Activated naive CD4-positive, alpha-beta T cell treated with anti-CD3 and anti-CD28 coated beads, Interleukin-2, amount 50 U/mL, for 16 hours (primary cell): Measurements from ENCODE around the gene CLIP2.

Experiments
- DNase-seq: peaks from one replicate; pipeline ENCODE4 v3.0.0-alpha.2; 2020

CLIP2 gene

DNA sequence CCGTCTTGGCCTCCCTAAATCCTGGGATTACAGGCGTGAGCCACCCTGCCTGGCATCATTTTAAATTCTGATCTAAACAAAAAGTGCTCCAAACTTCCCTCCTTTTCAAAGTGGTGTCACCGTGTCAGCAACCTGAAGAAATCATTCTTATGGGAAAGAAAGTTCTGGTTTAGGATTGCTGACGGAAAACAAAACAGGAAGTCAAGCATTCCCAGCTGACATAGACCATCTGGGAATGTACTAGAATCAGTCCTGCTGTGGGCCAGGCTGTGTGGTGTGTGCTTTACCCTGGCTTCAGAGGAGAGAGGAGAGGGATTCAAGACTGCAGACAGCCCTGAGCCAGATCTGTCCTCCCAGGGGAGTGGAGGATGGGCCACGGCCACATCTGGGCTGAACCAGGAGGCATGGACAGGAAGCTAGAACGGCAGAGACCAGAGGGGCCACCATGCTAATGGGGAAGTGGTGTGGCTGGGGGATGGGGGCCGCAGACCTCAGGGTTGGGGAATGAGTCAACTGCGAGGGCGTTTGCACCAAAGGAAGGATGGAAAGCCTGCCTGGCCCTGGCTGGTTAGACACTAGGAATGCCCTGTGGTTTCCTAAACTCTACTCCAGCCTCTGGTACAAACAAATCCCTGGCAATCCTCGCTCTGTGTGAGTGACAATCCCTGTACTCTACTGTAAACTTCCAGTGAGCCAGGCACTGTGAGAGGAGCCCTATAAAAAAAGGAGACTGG, 16.7 kb upstream of the CLIP2 start:
- DNase-seq, result no peak

DNA sequence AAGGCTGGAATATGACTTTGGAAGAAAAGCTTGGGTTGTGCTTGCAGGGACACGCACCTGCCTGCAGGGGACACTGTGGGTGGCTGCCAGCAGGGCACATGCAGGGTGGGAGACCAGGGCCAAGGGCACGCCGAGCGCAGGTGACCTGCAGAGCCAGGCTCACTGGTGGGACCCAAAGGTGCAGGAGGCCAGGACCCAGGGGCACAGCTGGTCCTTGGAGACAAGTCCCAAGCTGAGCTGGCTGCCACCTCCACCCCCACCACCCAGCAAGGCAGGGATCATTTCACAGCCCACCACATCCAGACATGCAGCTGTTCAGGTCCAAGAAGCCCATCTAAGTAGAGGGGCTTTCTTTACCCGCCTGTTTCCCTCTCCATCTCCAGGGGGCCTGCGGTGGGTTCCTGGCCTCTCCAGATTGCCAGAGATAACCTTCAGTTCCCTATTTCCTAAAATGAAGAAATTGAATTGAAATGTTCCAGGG, 13.8 kb upstream of the CLIP2 start:
- DNase-seq, result no peak

GRCh38 chr7:74277636-74278035, 11.6 kb upstream of the CLIP2 start:
- no peak for DNase-seq

DNA sequence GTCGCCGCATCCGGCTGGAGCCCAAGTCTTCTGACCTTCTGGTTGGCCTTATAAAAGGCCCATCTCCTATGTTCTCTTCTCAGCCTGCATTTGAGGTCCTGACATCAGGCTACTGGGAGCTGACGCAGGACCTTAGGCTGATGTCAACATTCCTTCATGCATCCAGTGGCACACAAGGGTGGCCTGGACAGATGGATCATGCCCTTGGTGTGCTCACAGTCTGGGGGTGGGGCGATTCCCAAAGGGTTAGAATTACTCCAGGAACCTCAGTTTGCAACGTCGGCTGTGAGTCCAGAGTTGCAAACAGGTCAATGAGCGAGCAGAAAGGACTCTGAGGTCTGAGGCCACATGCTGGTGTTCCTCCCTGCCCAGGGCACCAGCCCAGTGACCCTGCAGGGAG, 8.2 kb upstream of the CLIP2 start:
- DNase-seq, result no peak

DNA sequence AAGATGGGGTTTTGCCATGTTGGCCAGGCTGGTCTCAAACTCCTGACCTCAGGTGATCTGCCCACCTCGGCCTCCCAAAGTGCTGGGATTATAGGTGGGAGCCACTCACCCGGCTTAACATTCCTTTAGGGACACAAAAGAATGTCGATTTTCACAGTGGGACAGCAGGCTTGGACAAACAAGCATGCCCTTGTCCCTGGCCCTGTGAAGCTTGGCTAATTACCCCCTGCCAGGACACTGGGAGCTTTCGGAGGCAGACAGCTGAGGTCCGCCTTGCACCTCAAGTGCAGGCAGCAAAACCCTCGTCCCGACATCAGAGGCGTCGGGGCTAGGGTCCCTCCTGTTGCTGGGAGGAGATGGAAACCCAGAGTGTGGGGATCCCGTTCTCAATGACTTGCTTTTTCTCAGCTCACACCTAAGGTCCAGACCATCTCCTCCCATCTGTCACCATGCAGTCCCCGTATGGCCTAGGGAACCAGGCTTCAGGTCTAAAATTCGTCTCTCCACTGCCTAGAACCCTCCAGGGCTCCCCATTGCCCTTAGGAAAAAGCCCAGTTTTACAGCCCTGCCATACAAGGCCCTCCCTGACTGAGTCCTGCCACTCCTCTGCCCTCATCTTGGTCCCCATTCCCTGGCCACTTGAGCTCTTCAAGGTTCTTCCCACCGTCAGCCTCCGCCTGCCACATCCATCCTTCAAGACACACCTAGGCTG, 6.3 kb upstream of the CLIP2 start:
- no peak for DNase-seq

GRCh38 chr7:74283858-74284447, 5.3 kb upstream of the CLIP2 start:
- no peak for DNase-seq

- DNase-seq, result no peak
Observed at GRCh38 chr7:74284781-74285259, 4.4 kb upstream of the CLIP2 start.

DNA sequence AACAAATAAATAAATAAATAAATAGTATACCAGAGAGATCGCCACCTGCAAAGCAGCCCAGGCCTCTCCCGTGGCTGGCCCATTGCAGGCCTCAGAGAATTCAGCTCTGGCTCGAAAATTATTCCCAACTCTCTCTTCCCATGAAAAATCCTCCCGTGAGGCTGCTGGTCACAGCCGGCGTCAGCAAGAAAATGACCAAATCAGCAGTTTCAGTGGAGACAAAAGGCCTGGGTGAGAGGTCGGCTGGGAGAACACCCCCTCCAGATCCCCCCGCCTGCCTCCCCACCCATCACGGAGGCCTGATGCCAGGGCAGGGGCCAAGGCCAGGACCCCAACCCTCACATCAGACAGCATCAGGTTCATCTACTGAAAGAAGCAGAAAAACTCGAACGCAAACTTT, 3.1 kb upstream of the CLIP2 start:
- DNase-seq, result no peak

GRCh38 chr7:74287303-74288033, 1.7 kb upstream of the CLIP2 start:
- DNase-seq, result no peak

DNA sequence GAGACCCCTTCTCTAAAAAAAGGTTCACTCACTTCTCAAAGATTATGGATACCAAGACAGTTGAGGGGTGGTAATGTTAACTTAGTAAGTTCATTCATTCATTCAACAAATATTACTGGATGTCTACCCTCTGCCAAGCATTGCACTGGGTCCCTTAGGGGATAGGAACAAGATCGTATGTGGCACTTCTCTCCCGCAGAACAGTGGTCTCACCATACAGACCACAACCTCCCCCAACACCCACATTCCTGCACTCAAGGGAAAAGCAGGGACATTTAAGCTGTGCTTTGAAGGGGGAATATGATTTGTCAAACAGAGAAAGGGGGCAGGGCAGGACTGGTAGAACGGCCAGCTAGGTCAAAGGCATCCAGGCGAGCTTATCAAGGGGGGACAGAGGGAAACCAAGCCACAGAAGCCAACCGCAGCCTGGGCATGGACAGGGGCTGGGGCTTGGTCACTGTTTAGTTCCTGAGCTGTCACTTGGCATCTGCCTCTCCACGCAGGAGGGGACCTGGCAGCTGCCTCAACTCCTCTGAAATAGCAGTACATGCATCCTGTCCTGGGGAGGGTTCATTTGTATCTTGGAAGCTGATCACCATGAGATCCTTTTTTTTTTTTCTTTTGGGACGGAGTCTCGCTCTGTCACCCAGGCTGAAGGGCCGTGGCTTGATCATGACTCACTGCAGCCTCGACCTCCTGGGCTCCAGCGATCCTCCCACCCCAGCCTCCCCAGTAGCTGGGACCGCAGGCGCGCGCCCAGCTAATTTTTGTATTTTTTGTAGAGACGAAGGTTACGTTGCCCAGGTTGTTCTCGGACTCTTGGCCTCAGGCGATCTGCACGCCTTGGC, 949 bp upstream of the CLIP2 start:
- no peak for DNase-seq

- peak; percentile 34 for DNase-seq
Observed at GRCh38 chr7:74289659-74290552, 699 bp downstream of the CLIP2 start.

DNA sequence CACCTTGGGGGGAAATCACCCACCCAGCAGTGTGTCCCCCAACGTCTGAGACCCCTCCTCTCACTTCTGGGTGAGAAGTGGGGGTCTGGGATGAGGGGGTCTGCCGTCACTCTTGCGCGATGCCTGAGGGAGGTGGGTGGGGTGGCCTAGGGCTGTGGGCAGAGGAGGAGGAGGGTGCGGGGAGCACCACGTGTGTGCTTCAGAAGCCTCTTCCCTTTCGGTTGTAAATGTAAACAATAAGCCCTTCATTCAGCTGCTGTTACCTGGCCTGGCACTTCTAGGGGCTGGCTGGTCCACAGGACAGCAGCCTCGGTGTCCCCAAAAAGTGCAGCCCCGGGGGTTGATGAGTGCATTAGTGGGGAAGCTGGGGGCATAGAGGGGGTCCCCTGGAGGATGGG, 1.3 kb downstream of the CLIP2 start:
- no peak for DNase-seq

DNA sequence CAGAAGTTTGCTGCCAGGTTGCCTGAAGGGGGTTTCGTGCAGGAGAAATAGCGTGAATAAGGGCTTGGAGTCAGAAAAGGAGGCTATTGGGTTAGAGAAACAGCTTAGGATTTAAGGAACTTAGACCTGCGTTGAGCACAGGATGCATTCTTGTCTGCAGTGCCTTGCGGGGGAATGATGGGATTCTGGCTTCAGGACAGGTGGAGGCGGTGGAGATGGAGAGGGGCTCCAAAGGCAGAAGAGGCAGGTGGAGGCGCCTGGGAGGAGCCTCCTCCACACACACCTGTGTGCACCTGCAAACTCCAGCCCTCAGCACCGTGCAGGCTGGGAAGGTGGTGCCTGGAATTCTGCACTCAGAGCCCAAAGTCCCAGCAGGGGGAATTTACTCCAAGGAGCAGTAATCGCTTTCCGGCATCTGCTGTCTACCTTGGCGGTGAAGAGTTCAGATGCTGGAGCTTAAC, 1.8 kb downstream of the CLIP2 start:
- no peak for DNase-seq

- DNase-seq, result no peak
Observed at GRCh38 chr7:74291535-74291934, 2.3 kb downstream of the CLIP2 start.

DNA sequence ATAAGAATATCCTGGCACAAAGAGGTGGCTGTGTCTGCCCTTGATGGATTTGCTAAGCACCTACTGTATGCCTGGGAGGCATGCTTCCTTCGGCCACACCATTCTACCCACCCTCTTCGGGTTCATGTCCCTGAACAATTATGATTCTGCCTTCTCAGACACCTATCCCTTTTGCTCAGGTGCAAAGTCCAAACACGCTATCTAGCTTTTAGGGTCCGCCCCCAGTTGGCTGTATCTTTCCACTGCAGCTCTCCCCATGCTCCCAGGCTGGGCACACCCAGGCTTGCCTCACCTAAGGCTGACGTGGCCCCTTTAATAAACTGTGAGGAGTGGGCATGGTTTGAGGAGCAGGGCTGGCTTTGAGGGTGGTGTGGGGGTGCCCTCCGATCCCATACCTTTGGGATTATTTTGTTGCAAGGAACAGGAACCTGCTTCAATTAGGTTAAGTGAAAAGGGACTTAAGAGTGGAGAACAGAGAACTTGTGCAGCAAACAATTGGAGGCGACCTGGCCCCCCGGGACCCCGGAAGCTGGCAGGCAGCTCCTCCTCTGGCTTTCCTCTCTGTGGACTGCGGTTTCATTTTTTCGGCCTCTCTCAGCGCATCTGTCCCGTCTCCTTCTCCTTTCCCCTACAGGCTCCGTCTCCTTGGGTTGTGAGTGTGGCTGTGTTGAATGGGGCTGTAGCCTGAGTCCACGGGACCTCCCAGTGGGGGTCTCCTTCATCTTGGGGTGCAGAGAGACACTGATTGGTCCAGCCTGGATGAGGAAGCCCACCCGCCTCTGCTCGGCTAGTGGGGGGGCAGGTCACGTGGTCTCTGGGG, 3.8 kb downstream of the CLIP2 start:
- no peak for DNase-seq

GRCh38 chr7:74293577-74293908, 4.3 kb downstream of the CLIP2 start:
- DNase-seq, result no peak

DNA sequence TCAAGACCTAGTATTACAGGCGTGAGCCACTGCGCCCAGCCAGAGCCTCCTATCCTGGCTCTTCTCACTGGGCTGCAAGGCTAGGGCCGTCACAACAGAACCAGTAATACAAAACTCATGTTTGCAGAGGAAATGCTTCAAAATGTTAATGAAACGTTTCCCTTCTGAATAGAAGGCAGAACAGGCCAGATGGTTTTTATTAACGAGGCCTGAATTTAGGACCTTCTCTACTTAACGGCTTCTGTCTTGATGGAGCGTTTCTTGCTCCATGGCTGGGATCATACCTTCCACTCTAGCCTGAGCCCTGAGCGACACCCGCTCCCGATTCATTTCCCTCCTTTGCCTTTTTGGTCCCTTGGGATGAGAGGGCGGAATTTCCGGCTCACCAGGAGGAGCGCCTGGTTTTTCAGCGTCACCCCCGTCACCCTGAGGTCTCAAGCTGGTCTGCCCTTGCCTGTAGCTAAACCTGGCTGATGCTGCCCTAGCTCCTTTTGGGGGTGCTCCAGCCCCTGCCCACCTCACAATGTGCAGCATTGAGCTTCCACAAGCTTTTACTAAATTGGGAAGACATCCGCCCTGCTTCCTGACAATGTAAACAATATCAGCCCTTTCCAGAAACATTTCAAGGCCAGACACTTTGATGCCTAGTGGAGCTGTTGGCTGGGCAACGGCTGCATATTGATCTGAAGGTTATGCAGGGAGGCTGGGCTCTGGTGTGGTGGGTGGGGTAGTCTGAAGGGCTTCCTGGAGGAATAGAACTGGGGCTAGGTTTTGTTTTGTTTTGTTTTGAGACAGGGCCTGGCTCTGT, 5.2 kb downstream of the CLIP2 start:
- DNase-seq, result no peak

DNA sequence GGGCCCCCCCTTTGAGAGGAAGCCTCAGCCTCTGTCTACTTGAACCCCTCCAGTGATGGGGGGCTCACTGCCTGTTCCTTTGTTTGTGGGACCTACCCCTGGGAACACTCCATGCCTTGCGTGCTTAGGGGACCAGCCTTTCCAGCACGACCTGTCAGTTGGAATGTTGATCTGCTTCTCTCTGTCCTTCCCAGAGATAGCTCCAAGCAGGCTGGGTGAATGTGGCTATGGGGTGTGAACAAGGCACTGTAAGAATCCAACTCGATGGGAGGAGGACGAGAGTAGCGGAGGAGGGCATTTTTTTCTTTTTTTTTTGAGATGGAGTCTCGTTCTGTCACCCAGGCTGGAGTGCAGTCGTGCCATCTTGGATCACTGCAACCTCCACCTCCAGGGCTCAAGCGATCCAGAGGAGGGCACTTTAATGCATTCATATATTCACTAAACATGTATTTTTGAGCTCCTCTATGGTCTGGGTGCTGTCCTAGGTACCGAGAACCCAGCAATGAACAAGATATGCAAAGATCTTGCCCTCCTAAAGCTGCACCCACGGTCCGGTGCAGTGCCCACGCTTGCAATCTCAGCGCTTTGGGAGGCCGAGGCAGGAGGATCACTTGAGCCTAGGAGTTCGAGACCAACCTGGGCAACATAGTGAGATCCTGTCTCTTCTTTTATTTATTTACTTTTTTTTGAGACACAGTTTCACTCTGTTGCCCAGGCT, 8.5 kb downstream of the CLIP2 start:
- DNase-seq, result no peak

DNA sequence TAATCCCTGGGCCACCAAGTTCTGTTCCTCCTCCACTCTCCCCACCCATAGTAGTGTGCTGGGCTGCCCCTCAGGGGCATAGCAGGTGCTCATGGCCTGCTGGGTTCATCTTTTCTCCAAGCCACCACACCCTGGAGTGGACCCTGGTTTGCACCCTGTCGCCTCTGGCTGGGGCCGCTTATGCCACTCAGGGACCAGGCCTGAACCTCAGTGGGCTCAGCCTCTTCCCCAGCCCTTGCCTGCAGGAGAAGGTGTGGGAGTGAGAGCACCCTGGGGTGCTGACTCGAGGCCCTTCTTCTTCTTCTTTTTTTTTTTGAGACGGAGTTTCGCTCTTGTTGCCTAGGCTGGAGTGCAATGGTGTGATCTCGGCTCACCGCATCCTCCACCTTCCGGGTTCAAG, 10.2 kb downstream of the CLIP2 start:
- DNase-seq, result no peak
